HepG2 (cell line): ENCODE data around the gene SLC29A2. TPM values are rescaled to one million over a fixed set of nuclear protein-coding genes. Genes with fewer than 3 reads are reported as not detected.

Experiments
- ADNP ChIP-seq: sonication (generic); formaldehyde crosslinking; IDR thresholded peaks from 2 replicates; pipeline ENCODE4 v1.4.0; 2020; ENCODE audit warnings: missing genetic modification reagents
- ARNT2 ChIP-seq: sonication (generic); formaldehyde crosslinking; IDR thresholded peaks from 2 replicates; pipeline ENCODE4 v1.8.0; 2022; ENCODE audit warnings: mild to moderate bottlenecking, low read depth, missing genetic modification reagents, moderate library complexity
- BCL6 ChIP-seq: IDR thresholded peaks from 2 replicates; pipeline ENCODE4 v1.6.1; 2016; ENCODE audit warnings: missing genetic modification reagents, missing compliant biosample characterization
- E2F5 ChIP-seq: sonication (generic); formaldehyde crosslinking; conservative IDR thresholded peaks from 2 replicates; pipeline ENCODE4 v1.4.0; 2020; ENCODE audit warnings: missing genetic modification reagents
- ELF4 ChIP-seq: sonication (generic); formaldehyde crosslinking; IDR thresholded peaks from 2 replicates; pipeline ENCODE4 v1.5.0; 2020; ENCODE audit warnings: missing genetic modification reagents, mild to moderate bottlenecking, moderate library complexity, borderline replicate concordance
- HNRNPL ChIP-seq: fragments of 200-400 bp; formaldehyde crosslinking; IDR thresholded peaks from 2 replicates; pipeline ENCODE4 v1.6.1; 2017; ENCODE audit warnings: mild to moderate bottlenecking, low read depth, low read length
- IKZF1 ChIP-seq: fragments of 450-650 bp; IDR thresholded peaks from 2 replicates; pipeline ENCODE4 v1.7.1; 2016
- JUNB ChIP-seq: sonication (generic); formaldehyde crosslinking; IDR thresholded peaks from 2 replicates; pipeline ENCODE4 v1.8.0; 2022; ENCODE audit warnings: missing genetic modification reagents, mild to moderate bottlenecking, borderline replicate concordance
- MYNN ChIP-seq: sonication (generic); formaldehyde crosslinking; IDR thresholded peaks from 2 replicates; pipeline ENCODE4 v1.4.0; 2020; ENCODE audit warnings: mild to moderate bottlenecking, low read depth, missing genetic modification reagents
- PHB2 ChIP-seq: fragments of 450-650 bp; IDR thresholded peaks from 2 replicates; pipeline ENCODE4 v1.6.1; 2018; ENCODE audit not compliant: partially characterized antibody
- POLR2A ChIP-seq, 2 experiments: IDR thresholded peaks; 2 replicates each; pipeline ENCODE4 v1.6.1; 2011; ENCODE audit warnings: low read depth in 2 of 2, low read length in 2 of 2, mild to moderate bottlenecking in 1 of 2, moderate library complexity in 1 of 2; ENCODE audit not compliant: insufficient read depth in 1 of 2
- RNF2 ChIP-seq: fragments of 450-650 bp; conservative IDR thresholded peaks from 2 replicates; pipeline ENCODE4 v1.6.1; 2016; ENCODE audit warnings: low read depth
- SPEN ChIP-seq: sonication (generic); formaldehyde crosslinking; IDR thresholded peaks from 2 replicates; pipeline ENCODE4 v1.5.1; 2020; ENCODE audit warnings: low read depth, mild to moderate bottlenecking, missing genetic modification reagents
- TCF7L2 ChIP-seq: IDR thresholded peaks from 2 replicates; pipeline ENCODE4 v1.6.1; 2011; ENCODE audit warnings: mild to moderate bottlenecking, low read depth, low read length, moderate library complexity
- ZNF234 ChIP-seq: sonication (generic); formaldehyde crosslinking; conservative IDR thresholded peaks from 2 replicates; pipeline ENCODE4 v1.5.1; 2020; ENCODE audit warnings: mild to moderate bottlenecking, missing genetic modification reagents
- ZNF496 ChIP-seq: sonication (generic); formaldehyde crosslinking; IDR thresholded peaks from 2 replicates; pipeline ENCODE4 v1.8.1; 2023; ENCODE audit warnings: mild to moderate bottlenecking, moderate library complexity, missing genetic modification reagents; ENCODE audit not compliant: insufficient replicate concordance
- ZNF580 ChIP-seq: IDR thresholded peaks from 2 replicates; pipeline ENCODE4 v1.6.1; 2016; ENCODE audit warnings: low read depth, borderline replicate concordance
- ZNF605 ChIP-seq: sonication (generic); formaldehyde crosslinking; IDR thresholded peaks from 2 replicates; pipeline ENCODE4 v1.8.0; 2022; ENCODE audit warnings: mild to moderate bottlenecking, missing genetic modification reagents
- ZNF737 ChIP-seq: sonication (generic); formaldehyde crosslinking; IDR thresholded peaks from 2 replicates; pipeline ENCODE4 v1.5.0; 2020; ENCODE audit warnings: missing genetic modification reagents, mild to moderate bottlenecking, borderline replicate concordance
- ZNF839 ChIP-seq: sonication (generic); formaldehyde crosslinking; IDR thresholded peaks from 2 replicates; pipeline ENCODE4 v1.4.0; 2020; ENCODE audit warnings: missing genetic modification reagents, mild to moderate bottlenecking, borderline replicate concordance
- ZSCAN21 ChIP-seq: sonication (generic); formaldehyde crosslinking; IDR thresholded peaks from 2 replicates; pipeline ENCODE4 v1.8.0; 2022; ENCODE audit warnings: mild to moderate bottlenecking, missing genetic modification reagents, moderate library complexity, borderline replicate concordance
- ZSCAN9 ChIP-seq: IDR thresholded peaks from 2 replicates; pipeline ENCODE4 v1.6.1; 2016; ENCODE audit warnings: borderline replicate concordance
- polyA plus RNA-seq, 8 experiments: library from polyadenylated mRNA; depleted of rRNA in 3 of 8; stranded (reverse) in 7 of 8; unstranded in 1 of 8; fragments of >200 nt; fragmentation: Illumina TruSeq in 4 of 8; extraction: Trizol in 4 of 8; gene quantifications; 2 replicates each; pipeline versions ENCODE4 v1.2.1 to v1.2.3, GENCODE V29; 2011 to 2016; ENCODE audit warnings: low read depth in 4 of 8, missing spikeins in 1 of 8, mixed read lengths in 1 of 8; ENCODE audit not compliant: insufficient read depth in 1 of 8
- total RNA-seq, 5 experiments: library from RNA; depleted of rRNA; stranded (reverse); fragments of >200 nt; fragmentation: Illumina TruSeq; extraction: Trizol; gene quantifications; 2 replicates each; pipeline ENCODE4 v1.2.3, GENCODE V29; 2016; ENCODE audit warnings: low read depth in 1 of 5
- TF ChIP-seq, protein P1 (sequence below): sonication (generic); formaldehyde crosslinking; IDR thresholded peaks from 2 replicates; pipeline ENCODE4 v1.4.0; 2020; ENCODE audit warnings: missing genetic modification reagents

SLC29A2 gene
- total and polyA plus RNA-seq, 2 of the 13 experiments (the other 11 are each of a cell fraction or from before 2014, with no cell fraction given), result 0.63 to 0.66 TPM

DNA sequence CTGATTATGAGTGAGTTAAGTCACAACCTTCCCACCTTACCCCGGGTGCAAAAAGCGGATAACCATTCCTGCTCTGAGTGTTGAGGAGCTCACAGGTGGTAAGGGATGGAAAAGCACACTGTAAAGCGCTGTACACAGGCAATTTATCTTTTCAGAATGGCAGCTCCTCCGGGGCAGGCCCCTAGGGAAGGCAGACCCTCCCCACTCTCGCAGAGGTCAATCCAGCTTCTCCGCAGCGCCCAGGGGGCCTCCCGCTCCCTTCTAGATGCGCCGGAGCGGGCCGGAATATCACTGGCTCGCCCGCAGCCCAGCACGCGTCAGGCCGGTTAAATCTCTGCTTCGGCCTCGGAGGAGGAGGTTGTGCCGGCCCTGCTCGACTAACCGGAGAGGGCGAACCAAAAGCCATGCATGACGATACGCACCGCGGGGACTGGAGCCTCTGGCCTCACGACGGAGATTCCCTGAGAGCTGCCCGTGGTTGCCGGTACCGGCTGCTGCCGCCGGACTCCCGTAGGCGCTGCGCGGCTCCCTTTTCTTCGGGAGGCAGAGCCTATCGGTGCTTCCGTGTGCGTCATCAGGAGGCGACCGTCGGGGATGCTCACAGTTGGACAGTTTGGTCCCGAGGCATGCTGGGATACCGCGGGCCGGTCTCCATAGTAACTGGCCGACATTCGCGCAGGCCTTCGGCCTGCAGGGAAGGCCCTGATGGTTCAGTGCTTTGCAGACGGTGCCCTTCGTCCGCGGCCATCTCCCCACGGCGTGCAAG is 26.8 kb downstream of the SLC29A2 start, which contains the start of gene BRMS1 (continued):
- TF ChIP-seq SPEN (CRISPR knock-in tag) (peak; percentile 94), ELF4 (CRISPR knock-in tag) (0 out of 2 replicates have a peak, but pooled peaks have one; percentile 53), ADNP (CRISPR knock-in tag) (no peak), ZNF234 (CRISPR knock-in tag) (no peak), BCL6 (no peak), ZNF580 (no peak), PHB2 (no peak), RNF2 (0 out of 2 replicates have a peak, but pooled peaks have one; percentile 62), POLR2A (IDR thresholded peaks at IDR 0.05; ENCODE audit: insufficient read depth in 1 of 2, low read depth in 2 of 2, low read length in 2 of 2) (peak; percentile 89 to 97), MYNN (CRISPR knock-in tag) (peak; percentile 75; the same call in 1 of the 2 replicates), ZNF605 (CRISPR knock-in tag) (no peak), ZNF496 (CRISPR knock-in tag) (no peak), ZSCAN9 (CRISPR knock-in tag) (peak; percentile 84; the same call in 1 of the 2 replicates), ZNF737 (no peak), ZNF839 (CRISPR knock-in tag) (peak; percentile 72; the same call in 1 of the 2 replicates), TCF7L2 (no peak), ARNT2 (peak; percentile 79; the same call in 1 of the 2 replicates), ZSCAN21 (CRISPR knock-in tag) (peak; percentile 22; the same call in 1 of the 2 replicates), HNRNPL (no peak), JUNB (CRISPR knock-in tag) (0 out of 2 replicates have a peak, but pooled peaks have one; percentile 49), IKZF1 (no peak), E2F5 (no peak; the same call in 1 of the 2 replicates)
- TF ChIP-seq, protein P1, sequence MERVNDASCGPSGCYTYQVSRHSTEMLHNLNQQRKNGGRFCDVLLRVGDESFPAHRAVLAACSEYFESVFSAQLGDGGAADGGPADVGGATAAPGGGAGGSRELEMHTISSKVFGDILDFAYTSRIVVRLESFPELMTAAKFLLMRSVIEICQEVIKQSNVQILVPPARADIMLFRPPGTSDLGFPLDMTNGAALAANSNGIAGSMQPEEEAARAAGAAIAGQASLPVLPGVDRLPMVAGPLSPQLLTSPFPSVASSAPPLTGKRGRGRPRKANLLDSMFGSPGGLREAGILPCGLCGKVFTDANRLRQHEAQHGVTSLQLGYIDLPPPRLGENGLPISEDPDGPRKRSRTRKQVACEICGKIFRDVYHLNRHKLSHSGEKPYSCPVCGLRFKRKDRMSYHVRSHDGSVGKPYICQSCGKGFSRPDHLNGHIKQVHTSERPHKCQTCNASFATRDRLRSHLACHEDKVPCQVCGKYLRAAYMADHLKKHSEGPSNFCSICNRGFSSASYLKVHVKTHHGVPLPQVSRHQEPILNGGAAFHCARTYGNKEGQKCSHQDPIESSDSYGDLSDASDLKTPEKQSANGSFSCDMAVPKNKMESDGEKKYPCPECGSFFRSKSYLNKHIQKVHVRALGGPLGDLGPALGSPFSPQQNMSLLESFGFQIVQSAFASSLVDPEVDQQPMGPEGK, result 0 out of 2 replicates have a peak, but pooled peaks have one; percentile 41
